HG03460 (cell line): ENCODE data around the gene RBFOX1.
"Not testable (repeated sequence)": the region's sequence is repeated elsewhere in the genome, so short reads cannot be mapped to it uniquely, and the experiment has no call there.

Experiments used
- ATAC-seq: cut with Tn5 transposase; IDR thresholded peaks from one replicate; pipeline ENCODE4 v1.9.1; 2021; ENCODE audit not compliant: unreplicated experiment

The RBFOX1 gene

GRCh38 chr16:7452090-7452489 is 119.4 kb downstream of the RBFOX1 start:
- ATAC-seq = no peak

GRCh38 chr16:7456211-7456610 is 123.6 kb downstream of the RBFOX1 start:
- no peak for ATAC-seq

- ATAC-seq = no peak
Observed at GRCh38 chr16:7458144-7458543, 125.5 kb downstream of the RBFOX1 start.

GRCh38 chr16:7470344-7470743 is 137.7 kb downstream of the RBFOX1 start:
- no peak for ATAC-seq

GRCh38 chr16:7471268-7471667 is 138.6 kb downstream of the RBFOX1 start:
- no peak for ATAC-seq

GRCh38 chr16:7482032-7482431 is 149.4 kb downstream of the RBFOX1 start:
- no peak for ATAC-seq

GRCh38 chr16:7482596-7483290 is 150.1 kb downstream of the RBFOX1 start:
- ATAC-seq = no peak

GRCh38 chr16:7487574-7488323 is 155.1 kb downstream of the RBFOX1 start:
- no peak for ATAC-seq

- ATAC-seq = no peak
Observed at GRCh38 chr16:7492122-7492521, 159.5 kb downstream of the RBFOX1 start.

- no peak for ATAC-seq
Observed at GRCh38 chr16:7493133-7493532, 160.5 kb downstream of the RBFOX1 start.

GRCh38 chr16:7497691-7498090 is 165.0 kb downstream of the RBFOX1 start:
- ATAC-seq = no peak

GRCh38 chr16:7501868-7502267 is 169.2 kb downstream of the RBFOX1 start:
- ATAC-seq = no peak

GRCh38 chr16:7502591-7503157 is 170.0 kb downstream of the RBFOX1 start:
- ATAC-seq = not testable (repeated sequence)

- no peak for ATAC-seq
Observed at GRCh38 chr16:7503666-7504065, 171.0 kb downstream of the RBFOX1 start.

- ATAC-seq = no peak
Observed at GRCh38 chr16:7504844-7505243, 172.2 kb downstream of the RBFOX1 start.

- ATAC-seq = no peak
Observed at GRCh38 chr16:7505495-7505894, 172.8 kb downstream of the RBFOX1 start.

- no peak for ATAC-seq
Observed at GRCh38 chr16:7506363-7506762, 173.7 kb downstream of the RBFOX1 start.

GRCh38 chr16:7508656-7509055 is 176.0 kb downstream of the RBFOX1 start:
- ATAC-seq = no peak

GRCh38 chr16:7509963-7510601 is 177.4 kb downstream of the RBFOX1 start:
- ATAC-seq = no peak

GRCh38 chr16:7511549-7512260 is 179.1 kb downstream of the RBFOX1 start:
- ATAC-seq = no peak

- no peak for ATAC-seq
Observed at GRCh38 chr16:7512503-7512902, 179.9 kb downstream of the RBFOX1 start.
